IMR-90 (cell line): Measurements from ENCODE around the gene ZNF296. TPM values are rescaled to one million over a fixed set of nuclear protein-coding genes. Genes with fewer than 3 reads are reported as not detected.

Experiments used
- ATAC-seq: fragments of 200-7000 bp; cut with Tn5 transposase; 2 replicates; pipeline ENCODE4 v1.9.1; 2020; ENCODE audit warnings: low read depth, mild to moderate bottlenecking, moderate library complexity
- BruUV-seq: library from RNA; stranded (reverse); fragments of 400-500 nt; replicated peaks from 2 replicates; lab custom pipeline; 2021; lab: Mats Ljungman, UMichigan
- CTCF ChIA-PET: fragments of 300-600 bp; formaldehyde crosslinking; extraction: SDS; loops from one replicate; lab custom pipeline; 2021; ENCODE audit warnings: antibody characterized with exemption; lab: Yijun Ruan, JAX
- POLR2A ChIA-PET: fragments of 300-600 bp; sonication (Branson Sonifier 250); formaldehyde crosslinking; loops from one replicate; lab custom pipeline; 2022; ENCODE audit warnings: antibody characterized with exemption; ENCODE audit not compliant: unreplicated experiment; lab: Charles Lee
- DNase-seq: peaks from one replicate; pipeline ENCODE4 v3.0.0; 2013
- H2AFZ ChIP-seq: replicated peaks from 2 replicates; pipeline ENCODE3; 2013; ENCODE audit warnings: low read length, mild to moderate bottlenecking; ENCODE audit not compliant: poor library complexity
- H2AK5ac ChIP-seq: 2 replicates; pipeline ENCODE4 v1.6.1; 2013; ENCODE audit warnings: low read depth, low read length, inconsistent platforms
- H2AK9ac ChIP-seq: replicated peaks from 2 replicates; pipeline ENCODE3; 2013; ENCODE audit warnings: mild to moderate bottlenecking, low read depth, low read length, moderate library complexity; ENCODE audit not compliant: poor library complexity
- H2BK120ac ChIP-seq: 2 replicates; pipeline ENCODE4 v1.6.1; 2013; ENCODE audit warnings: low read depth, low read length, inconsistent platforms
- H2BK15ac ChIP-seq: 3 replicates; pipeline ENCODE4 v1.6.1; 2013; ENCODE audit warnings: low read depth, low read length, inconsistent platforms
- H2BK20ac ChIP-seq: 2 replicates; pipeline ENCODE4 v1.6.1; 2013; ENCODE audit warnings: low read depth, mild to moderate bottlenecking, inconsistent platforms, low read length, moderate library complexity
- H2BK5ac ChIP-seq: 2 replicates; pipeline ENCODE4 v1.6.1; 2013; ENCODE audit warnings: mild to moderate bottlenecking, low read depth, low read length, inconsistent platforms; ENCODE audit not compliant: poor library complexity, severe bottlenecking
- H3K14ac ChIP-seq: replicated peaks from 2 replicates; pipeline ENCODE4 v1.6.1; 2013; ENCODE audit warnings: low read depth, low read length, inconsistent platforms
- H3K18ac ChIP-seq: 2 replicates; pipeline ENCODE4 v1.6.1; 2013; ENCODE audit warnings: low read depth, low read length, control low read depth
- H3K23ac ChIP-seq: 2 replicates; pipeline ENCODE4 v1.6.1; 2013; ENCODE audit warnings: low read depth, low read length, inconsistent platforms
- H3K27ac ChIP-seq: 2 replicates; pipeline ENCODE4 v1.5.1; 2013; ENCODE audit warnings: mild to moderate bottlenecking, control low read depth, low read length; ENCODE audit not compliant: insufficient read depth
- H3K27me3 ChIP-seq: 2 replicates; pipeline ENCODE4 v1.6.1; 2013; ENCODE audit warnings: low read length; ENCODE audit not compliant: control insufficient read depth, insufficient read depth
- H3K36me3 ChIP-seq: 2 replicates; pipeline ENCODE4 v1.6.1; 2013; ENCODE audit warnings: low read length, mixed read lengths; ENCODE audit not compliant: control insufficient read depth, insufficient read depth
- H3K4ac ChIP-seq: 2 replicates; pipeline ENCODE4 v1.6.1; 2013; ENCODE audit warnings: low read depth, low read length, inconsistent platforms
- H3K4me1 ChIP-seq: 2 replicates; pipeline ENCODE4 v1.6.1; 2013; ENCODE audit warnings: low read length, mixed read lengths; ENCODE audit not compliant: control insufficient read depth, insufficient read depth
- H3K4me2 ChIP-seq: 2 replicates; pipeline ENCODE4 v1.6.1; 2013; ENCODE audit warnings: low read depth, mild to moderate bottlenecking, control low read depth, low read length, moderate library complexity
- H3K4me3 ChIP-seq: 2 replicates; pipeline ENCODE4 v1.5.1; 2013; ENCODE audit warnings: low read depth, mild to moderate bottlenecking, control low read depth, low read length, moderate library complexity; ENCODE audit not compliant: insufficient read depth
- H3K56ac ChIP-seq: 2 replicates; pipeline ENCODE4 v1.6.1; 2013; ENCODE audit warnings: low read length, inconsistent platforms; ENCODE audit not compliant: insufficient read depth; ENCODE audit errors: extremely low read depth
- H3K79me1 ChIP-seq, 2 experiments: 2 replicates each; pipeline ENCODE4 v1.6.1; 2013; ENCODE audit warnings: low read length in 2 of 2, inconsistent platforms in 1 of 2, low read depth in 1 of 2
- H3K9ac ChIP-seq: 2 replicates; pipeline ENCODE4 v1.6.1; 2013; ENCODE audit warnings: low read depth, low read length, control low read depth
- H3K9me1 ChIP-seq: 2 replicates; pipeline ENCODE4 v1.6.1; 2013; ENCODE audit warnings: low read length, inconsistent platforms; ENCODE audit not compliant: insufficient read depth
- H3K9me3 ChIP-seq: 2 replicates; pipeline ENCODE4 v1.6.1; 2013; ENCODE audit warnings: low read length; ENCODE audit not compliant: control insufficient read depth, insufficient read depth
- H4K20me1 ChIP-seq: 2 replicates; pipeline ENCODE4 v1.6.1; 2013; ENCODE audit warnings: low read length, inconsistent platforms; ENCODE audit not compliant: insufficient read depth
- H4K5ac ChIP-seq: 2 replicates; pipeline ENCODE4 v1.6.1; 2013; ENCODE audit warnings: mild to moderate bottlenecking, low read depth, low read length, control low read depth
- H4K8ac ChIP-seq, 2 experiments: 2 replicates each; pipeline ENCODE4 v1.6.1; 2013; ENCODE audit warnings: low read depth in 2 of 2, low read length in 2 of 2, control low read depth in 1 of 2, inconsistent platforms in 1 of 2
- H4K91ac ChIP-seq: 2 replicates; pipeline ENCODE4 v1.6.1; 2013; ENCODE audit warnings: low read depth, low read length, inconsistent platforms; ENCODE audit not compliant: insufficient read depth
- BHLHE40 ChIP-seq: fragments of 150-350 bp; IDR thresholded peaks from 2 replicates; pipeline ENCODE4 v1.6.1; 2016; ENCODE audit warnings: mild to moderate bottlenecking, low read depth, low read length
- CEBPB ChIP-seq: IDR thresholded peaks from 2 replicates; pipeline ENCODE4 v1.6.1; 2012; ENCODE audit warnings: low read depth, low read length, improper control_type of control experiment
- CHD1 ChIP-seq: IDR thresholded peaks from 2 replicates; pipeline ENCODE4 v1.6.1; 2012; ENCODE audit warnings: low read depth, low read length, improper control_type of control experiment
- FOS ChIP-seq: fragments of 150-350 bp; IDR thresholded peaks from 2 replicates; pipeline ENCODE4 v1.6.1; 2016; ENCODE audit warnings: low read depth, low read length
- MAFK ChIP-seq: IDR thresholded peaks from 2 replicates; pipeline ENCODE4 v1.6.1; 2012; ENCODE audit warnings: low read depth, low read length, improper control_type of control experiment
- MAZ ChIP-seq: IDR thresholded peaks from 2 replicates; pipeline ENCODE4 v1.6.1; 2012; ENCODE audit warnings: low read depth, mild to moderate bottlenecking, low read length, improper control_type of control experiment, moderate library complexity, borderline replicate concordance
- MXI1 ChIP-seq: IDR thresholded peaks from 2 replicates; pipeline ENCODE4 v1.6.1; 2012; ENCODE audit warnings: low read depth, mild to moderate bottlenecking, low read length, moderate library complexity, borderline replicate concordance
- NFE2L2 ChIP-seq: fragments of 150-350 bp; IDR thresholded peaks from 2 replicates; pipeline ENCODE4 v1.6.1; 2016; ENCODE audit warnings: low read depth, mild to moderate bottlenecking, low read length
- RAD21 ChIP-seq: IDR thresholded peaks from 2 replicates; pipeline ENCODE4 v1.6.1; 2012; ENCODE audit warnings: low read length, improper control_type of control experiment
- RFX5 ChIP-seq: IDR thresholded peaks from 2 replicates; pipeline ENCODE4 v1.8.0; 2012; ENCODE audit warnings: low read depth, mild to moderate bottlenecking, low read length, moderate library complexity
- SMC3 ChIP-seq: fragments of 150-350 bp; IDR thresholded peaks from 2 replicates; pipeline ENCODE4 v1.6.1; 2016; ENCODE audit warnings: low read depth, mild to moderate bottlenecking, antibody characterized with exemption, low read length, moderate library complexity
- WGBS, 2 experiments: methylation state at CpG; one replicate each; pipeline versions ENCODE4 v1.1.5 to v1.1.7; 2013; ENCODE audit warnings: missing lambda C conversion rate in 2 of 2; ENCODE audit not compliant: insufficient read length in 1 of 2; ENCODE audit errors: extremely low coverage in 2 of 2; 5-methylcytosine and 5-hydroxymethylcytosine counted together
- dilution Hi-C: fragments of 300-500 bp; cut with HindIII; formaldehyde crosslinking; loops from one replicate; pipeline ENCODE4 v1.14.3; 2018; ENCODE audit warnings: low sequenced_read_pairs; ENCODE audit not compliant: unreplicated experiment
- in situ Hi-C: fragments of 300-500 bp; cut with MboI; formaldehyde crosslinking; loops from 3 replicates; pipeline ENCODE4 v1.14.3; 2019; ENCODE audit warnings: low sequenced_read_pairs, inconsistent platforms, mixed read lengths
- intact Hi-C: fragments of 100-400 bp; cut with micrococcal nuclease; formaldehyde crosslinking; loops from 2 replicates; pipeline ENCODE4 v1.10.0; 2022
- polyA plus RNA-seq, 3 experiments: library from polyadenylated mRNA; depleted of rRNA; stranded (reverse); fragments of >200 nt; gene quantifications; 2 replicates each; pipeline ENCODE4 v1.2.3, GENCODE V29; 2012; ENCODE audit warnings: low replicate concordance in 1 of 3
- total RNA-seq: library from RNA; depleted of rRNA; stranded (reverse); fragments of >200 nt; gene quantifications from 2 replicates; pipeline ENCODE4 v1.2.3, GENCODE V29; 2012
- TF ChIP-seq, protein P1 (sequence below): fragments of 150-350 bp; IDR thresholded peaks from 2 replicates; pipeline ENCODE4 v1.6.1; 2017; ENCODE audit warnings: mild to moderate bottlenecking, antibody characterized with exemption, low read length, low read depth
- TF ChIP-seq, protein P2 (sequence below): fragments of 150-350 bp; IDR thresholded peaks from 2 replicates; pipeline ENCODE4 v1.6.1; 2016; ENCODE audit warnings: low read depth, mild to moderate bottlenecking, low read length, moderate library complexity, borderline replicate concordance
- TF ChIP-seq, protein P3 (sequence below): conservative IDR thresholded peaks from 2 replicates; pipeline ENCODE4 v1.5.1; 2012; ENCODE audit warnings: mild to moderate bottlenecking, low read depth, low read length, improper control_type of control experiment

Gene ZNF296
- total and polyA plus RNA-seq, 2 of the 4 experiments (the other 2 are of a cell fraction): 0.10 TPM; not detected in 1

DNA sequence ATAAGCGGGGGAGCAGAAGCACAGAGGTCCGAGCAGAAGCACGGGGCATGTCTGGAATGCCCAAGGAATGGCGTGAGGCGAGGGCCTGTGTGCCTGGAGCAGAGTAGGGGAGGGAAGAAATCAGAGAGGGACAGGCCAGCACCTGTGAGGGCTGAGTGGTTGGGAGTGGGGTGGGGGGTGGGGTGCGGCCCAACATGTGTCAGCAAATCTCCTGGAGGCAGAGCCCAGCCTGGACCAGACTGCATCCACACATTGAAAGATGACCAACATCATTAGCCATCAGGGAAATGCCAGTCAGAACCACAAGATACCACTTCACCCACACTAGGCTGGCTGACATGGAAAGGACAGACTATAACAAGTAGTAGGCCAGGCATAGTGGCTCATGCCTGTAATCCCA is 26.2 kb downstream of the ZNF296 start:
- Histone ChIP-seq H3K79me1 (peaks cover 34 to 69% of the 10 kb centered on the region in 2 experiments), H3K4ac (no peak overlapping the region), H3K4me2 (no peak overlapping the region), H2AK9ac (no peak overlapping the region), H3K27ac (no peak overlapping the region), H3K56ac (no peak overlapping the region), H3K9ac (no peak overlapping the region), H3K4me3 (no peak overlapping the region), H2BK20ac (no peak overlapping the region), H2AFZ (no peak overlapping the region), H4K5ac (no peak overlapping the region), H3K27me3 (no peaks in the 10 kb centered on the region), H3K23ac (no peak overlapping the region), H4K20me1 (peaks cover 76% of the 10 kb centered on the region), H2AK5ac (no peak overlapping the region), H3K14ac (no peak overlapping the region), H3K18ac (no peak overlapping the region), H2BK15ac (no peak overlapping the region), H3K4me1 (peaks cover 2% of the 10 kb centered on the region; the same call in 1 of the 2 replicates), H4K8ac (no peak overlapping the region), H3K36me3 (peaks cover 44% of the 10 kb centered on the region), H2BK120ac (no peak overlapping the region), H2BK5ac (no peak overlapping the region), H3K9me1 (peaks cover 15% of the 10 kb centered on the region; the same call in 1 of the 2 replicates), H3K9me3 (no peaks in the 10 kb centered on the region), H4K91ac (no peak overlapping the region)
- ATAC-seq: no peak
- dilution Hi-C loops: no loop called here
- in situ Hi-C loops: no loop called here
- 91% methylated on average over 5 of the region's 6 CpGs; no CpG with 5 or more reads in 1 of the 2 experiments for WGBS, 2 experiments
- ChIA-PET POLR2A (no interaction called here), CTCF (interaction anchor here (1.2 kb wide), 1 partner anchor 10 kb away, joined by 3 read pairs; no protein-coding TSS in a partner anchor)
- no TSS peak for BruUV-seq
- intact Hi-C loops: no loop called here
- TF ChIP-seq MAFK: no peak
- TF ChIP-seq NFE2L2: no peak
- no peak for TF ChIP-seq CEBPB
- TF ChIP-seq FOS: no peak
- TF ChIP-seq, protein P1, sequence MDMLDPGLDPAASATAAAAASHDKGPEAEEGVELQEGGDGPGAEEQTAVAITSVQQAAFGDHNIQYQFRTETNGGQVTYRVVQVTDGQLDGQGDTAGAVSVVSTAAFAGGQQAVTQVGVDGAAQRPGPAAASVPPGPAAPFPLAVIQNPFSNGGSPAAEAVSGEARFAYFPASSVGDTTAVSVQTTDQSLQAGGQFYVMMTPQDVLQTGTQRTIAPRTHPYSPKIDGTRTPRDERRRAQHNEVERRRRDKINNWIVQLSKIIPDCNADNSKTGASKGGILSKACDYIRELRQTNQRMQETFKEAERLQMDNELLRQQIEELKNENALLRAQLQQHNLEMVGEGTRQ: no peak
- TF ChIP-seq, protein P2, sequence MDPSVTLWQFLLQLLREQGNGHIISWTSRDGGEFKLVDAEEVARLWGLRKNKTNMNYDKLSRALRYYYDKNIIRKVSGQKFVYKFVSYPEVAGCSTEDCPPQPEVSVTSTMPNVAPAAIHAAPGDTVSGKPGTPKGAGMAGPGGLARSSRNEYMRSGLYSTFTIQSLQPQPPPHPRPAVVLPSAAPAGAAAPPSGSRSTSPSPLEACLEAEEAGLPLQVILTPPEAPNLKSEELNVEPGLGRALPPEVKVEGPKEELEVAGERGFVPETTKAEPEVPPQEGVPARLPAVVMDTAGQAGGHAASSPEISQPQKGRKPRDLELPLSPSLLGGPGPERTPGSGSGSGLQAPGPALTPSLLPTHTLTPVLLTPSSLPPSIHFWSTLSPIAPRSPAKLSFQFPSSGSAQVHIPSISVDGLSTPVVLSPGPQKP: no peak
- no peak for TF ChIP-seq MXI1
- TF ChIP-seq RAD21: no peak
- TF ChIP-seq MAZ: no peak
- TF ChIP-seq CHD1: no peak
- TF ChIP-seq, protein P3, sequence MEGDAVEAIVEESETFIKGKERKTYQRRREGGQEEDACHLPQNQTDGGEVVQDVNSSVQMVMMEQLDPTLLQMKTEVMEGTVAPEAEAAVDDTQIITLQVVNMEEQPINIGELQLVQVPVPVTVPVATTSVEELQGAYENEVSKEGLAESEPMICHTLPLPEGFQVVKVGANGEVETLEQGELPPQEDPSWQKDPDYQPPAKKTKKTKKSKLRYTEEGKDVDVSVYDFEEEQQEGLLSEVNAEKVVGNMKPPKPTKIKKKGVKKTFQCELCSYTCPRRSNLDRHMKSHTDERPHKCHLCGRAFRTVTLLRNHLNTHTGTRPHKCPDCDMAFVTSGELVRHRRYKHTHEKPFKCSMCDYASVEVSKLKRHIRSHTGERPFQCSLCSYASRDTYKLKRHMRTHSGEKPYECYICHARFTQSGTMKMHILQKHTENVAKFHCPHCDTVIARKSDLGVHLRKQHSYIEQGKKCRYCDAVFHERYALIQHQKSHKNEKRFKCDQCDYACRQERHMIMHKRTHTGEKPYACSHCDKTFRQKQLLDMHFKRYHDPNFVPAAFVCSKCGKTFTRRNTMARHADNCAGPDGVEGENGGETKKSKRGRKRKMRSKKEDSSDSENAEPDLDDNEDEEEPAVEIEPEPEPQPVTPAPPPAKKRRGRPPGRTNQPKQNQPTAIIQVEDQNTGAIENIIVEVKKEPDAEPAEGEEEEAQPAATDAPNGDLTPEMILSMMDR: no peak
- TF ChIP-seq BHLHE40: no peak
- TF ChIP-seq SMC3: no peak
- TF ChIP-seq RFX5: no peak
- DNase-seq: no peak
